Measurements from ENCODE around the gene FAM234A.
"Not testable (repeated sequence)": the region's sequence is repeated elsewhere in the genome, so short reads cannot be mapped to it uniquely, and the experiment has no call there.

FAM234A gene

GRCh38 chr16:249431-249830 lies 14.8 kb downstream of the FAM234A start:
- in situ Hi-C loops (cut with HindIII; ENCODE audit: low pct_unique_long_range_greater_than_20kb, low sequenced_read_pairs): no loop called here
- TF ChIP-seq JUND (IDR thresholded peaks at IDR 0.05; ENCODE audit: low read depth): no peak
- DNase-seq (ENCODE audit: low read depth in 1 of 2, low spot score in 1 of 2): no peak

GRCh38 chr16:252366-253337 lies 18.0 kb downstream of the FAM234A start:
- no peak for DNase-seq (ENCODE audit: low read depth in 1 of 2, low spot score in 1 of 2)

GRCh38 chr16:253833-254232 lies 19.2 kb downstream of the FAM234A start:
- in situ Hi-C loops (cut with HindIII; ENCODE audit: low pct_unique_long_range_greater_than_20kb, low sequenced_read_pairs): no loop called here
- TF ChIP-seq JUND (IDR thresholded peaks at IDR 0.05; ENCODE audit: low read depth): no peak
- DNase-seq (ENCODE audit: low read depth in 1 of 2, low spot score in 1 of 2): no peak

More at GRCh38 chr16:252366-253337, 18.0 kb downstream of the FAM234A start:
- in situ Hi-C loops (cut with HindIII; ENCODE audit: low pct_unique_long_range_greater_than_20kb, low sequenced_read_pairs): no loop called here
- TF ChIP-seq JUND (IDR thresholded peaks at IDR 0.05; ENCODE audit: low read depth): no peak

GRCh38 chr16:254461-254860 lies 19.8 kb downstream of the FAM234A start:
- in situ Hi-C loops (cut with HindIII; ENCODE audit: low pct_unique_long_range_greater_than_20kb, low sequenced_read_pairs): no loop called here
- no peak for DNase-seq (ENCODE audit: low read depth in 1 of 2, low spot score in 1 of 2)
- no peak for TF ChIP-seq JUND (IDR thresholded peaks at IDR 0.05; ENCODE audit: low read depth)

GRCh38 chr16:255183-255582 lies 20.6 kb downstream of the FAM234A start:
- in situ Hi-C loops (cut with HindIII; ENCODE audit: low pct_unique_long_range_greater_than_20kb, low sequenced_read_pairs): no loop called here
- TF ChIP-seq JUND (IDR thresholded peaks at IDR 0.05; ENCODE audit: low read depth): no peak
- no peak for DNase-seq (ENCODE audit: low read depth in 1 of 2, low spot score in 1 of 2)

- in situ Hi-C loops (cut with HindIII; ENCODE audit: low pct_unique_long_range_greater_than_20kb, low sequenced_read_pairs); DNase-seq (ENCODE audit: low read depth in 1 of 2, low spot score in 1 of 2): not testable (repeated sequence)
These were observed 23.5 kb downstream of the FAM234A start for GRCh38 chr16:258091-258490.

- DNase-seq (ENCODE audit: low read depth in 1 of 2, low spot score in 1 of 2): no peak
- in situ Hi-C loops (cut with HindIII; ENCODE audit: low pct_unique_long_range_greater_than_20kb, low sequenced_read_pairs): no loop called here
- TF ChIP-seq JUND (IDR thresholded peaks at IDR 0.05; ENCODE audit: low read depth): no peak
These were observed 24.6 kb downstream of the FAM234A start for GRCh38 chr16:259226-259625.

- no peak for TF ChIP-seq JUND (IDR thresholded peaks at IDR 0.05; ENCODE audit: low read depth)
- in situ Hi-C loops (cut with HindIII; ENCODE audit: low pct_unique_long_range_greater_than_20kb, low sequenced_read_pairs): no loop called here
- no peak for DNase-seq (ENCODE audit: low read depth in 1 of 2, low spot score in 1 of 2)
These were observed 25.2 kb downstream of the FAM234A start for GRCh38 chr16:259814-260253.

GRCh38 chr16:260326-260725 lies 25.7 kb downstream of the FAM234A start:
- TF ChIP-seq JUND (IDR thresholded peaks at IDR 0.05; ENCODE audit: low read depth): no peak
- in situ Hi-C loops (cut with HindIII; ENCODE audit: low pct_unique_long_range_greater_than_20kb, low sequenced_read_pairs): no loop called here
- no peak for DNase-seq (ENCODE audit: low read depth in 1 of 2, low spot score in 1 of 2)

- no peak for DNase-seq (ENCODE audit: low read depth in 1 of 2, low spot score in 1 of 2)
- TF ChIP-seq JUND (IDR thresholded peaks at IDR 0.05; ENCODE audit: low read depth): no peak
- in situ Hi-C loops (cut with HindIII; ENCODE audit: low pct_unique_long_range_greater_than_20kb, low sequenced_read_pairs): no loop called here
These were observed 26.5 kb downstream of the FAM234A start for GRCh38 chr16:261031-261691.

- no peak for TF ChIP-seq JUND (IDR thresholded peaks at IDR 0.05; ENCODE audit: low read depth)
- DNase-seq (ENCODE audit: low read depth in 1 of 2, low spot score in 1 of 2): no peak
These were observed 27.6 kb downstream of the FAM234A start for GRCh38 chr16:262121-262745.

GRCh38 chr16:263182-263774 lies 28.7 kb downstream of the FAM234A start:
- in situ Hi-C loops (cut with HindIII; ENCODE audit: low pct_unique_long_range_greater_than_20kb, low sequenced_read_pairs): no loop called here
- no peak for DNase-seq (ENCODE audit: low read depth in 1 of 2, low spot score in 1 of 2)

More at GRCh38 chr16:262121-262745, 27.6 kb downstream of the FAM234A start:
- in situ Hi-C loops (cut with HindIII; ENCODE audit: low pct_unique_long_range_greater_than_20kb, low sequenced_read_pairs): no loop called here

More at GRCh38 chr16:263182-263774, 28.7 kb downstream of the FAM234A start:
- TF ChIP-seq JUND (IDR thresholded peaks at IDR 0.05; ENCODE audit: low read depth): no peak

All from T47D (cell line).